Middle frontal gyrus (tissue), 1 donor: Measurements from ENCODE around the gene ANO7.

ENCODE experiments used
- DNase-seq: peaks from one replicate; pipeline ENCODE4 v3.0.0-alpha.2; 2015; ENCODE audit warnings: low spot score; ENCODE audit errors: extremely low spot score

ANO7 gene

GRCh38 chr2:241188361-241189092 is at the start of gene ANO7:
Gene ANO7 (plus strand): TSS chr2:241188677. CDS start chr2:241190064, 1,387 bp downstream.
- DNase-seq, result no peak

GRCh38 chr2:241139531-241140444 is 48.7 kb upstream of the ANO7 start:
- DNase-seq, result no peak

GRCh38 chr2:241140445-241140840 is 48.0 kb upstream of the ANO7 start:
- no peak for DNase-seq

- DNase-seq, result no peak
Measured at GRCh38 chr2:241141214-241141770, 47.2 kb upstream of the ANO7 start.

- no peak for DNase-seq
Measured at GRCh38 chr2:241142063-241142462, 46.4 kb upstream of the ANO7 start.

GRCh38 chr2:241142593-241142992 is 45.9 kb upstream of the ANO7 start:
- no peak for DNase-seq

GRCh38 chr2:241146286-241146685 is 42.2 kb upstream of the ANO7 start:
- no peak for DNase-seq

GRCh38 chr2:241147336-241147735 is 41.1 kb upstream of the ANO7 start:
- no peak for DNase-seq

GRCh38 chr2:241148239-241148638 is 40.2 kb upstream of the ANO7 start:
- no peak for DNase-seq

- peak; percentile 93 for DNase-seq
Measured at GRCh38 chr2:241148891-241149674, 39.4 kb upstream of the ANO7 start, which contains the start of gene PASK. Gene PASK (minus strand): TSS chr2:241149472. CDS start chr2:241143032, 6,440 bp downstream.

- DNase-seq, result no peak
Measured at GRCh38 chr2:241149675-241149924, 38.9 kb upstream of the ANO7 start.

- peak; percentile 94 for DNase-seq
Measured at GRCh38 chr2:241149925-241150659, 38.4 kb upstream of the ANO7 start, which contains the start of gene PPP1R7. Gene PPP1R7 (plus strand): TSS chr2:241150467. CDS start chr2:241150496, 29 bp downstream.

GRCh38 chr2:241150660-241151530 is 37.6 kb upstream of the ANO7 start:
- DNase-seq, result no peak

- no peak for DNase-seq
Measured at GRCh38 chr2:241151934-241152660, 36.4 kb upstream of the ANO7 start.

GRCh38 chr2:241153616-241154015 is 34.9 kb upstream of the ANO7 start:
- no peak for DNase-seq

GRCh38 chr2:241154915-241155314 is 33.6 kb upstream of the ANO7 start:
- DNase-seq, result peak; percentile 63

- DNase-seq, result no peak
Measured at GRCh38 chr2:241155936-241156335, 32.5 kb upstream of the ANO7 start.

GRCh38 chr2:241156971-241157441 is 31.5 kb upstream of the ANO7 start:
- DNase-seq, result no peak
